Retinal pigment epithelial cell (primary cell): ENCODE measurements around the gene RCAN2.

Experiments
- DNase-seq: peaks from one replicate; pipeline ENCODE4 v3.0.0-alpha.2; 2010; ENCODE audit warnings: low read depth
- H3K4me3 ChIP-seq: 2 replicates; pipeline ENCODE4 v1.5.1; 2011; ENCODE audit warnings: mild to moderate bottlenecking, low read length, control low read depth, moderate library complexity
- CTCF ChIP-seq: conservative IDR thresholded peaks from 2 replicates; pipeline ENCODE4 v1.5.1; 2011; ENCODE audit warnings: low read depth, low read length, control low read depth, inconsistent platforms

Gene RCAN2

GRCh38 chr6:46291880-46292279 is 199.4 kb downstream of the RCAN2 start:
- DNase-seq, result no peak
- no peak overlapping the region for H3K4me3 ChIP-seq
- no peak for TF ChIP-seq CTCF

GRCh38 chr6:46291275-46291633 is 200.0 kb downstream of the RCAN2 start:
- no peak for DNase-seq
- no peak for TF ChIP-seq CTCF
- no peak overlapping the region for H3K4me3 ChIP-seq

- TF ChIP-seq CTCF, result no peak
- DNase-seq, result peak; percentile 11
- H3K4me3 ChIP-seq, result no peak overlapping the region
Measured at GRCh38 chr6:46290421-46291274, 200.6 kb downstream of the RCAN2 start.

- DNase-seq, result no peak
- TF ChIP-seq CTCF, result no peak
- H3K4me3 ChIP-seq, result no peak overlapping the region
Measured at GRCh38 chr6:46289898-46290297, 201.4 kb downstream of the RCAN2 start.

GRCh38 chr6:46288835-46289234 is 202.4 kb downstream of the RCAN2 start:
- DNase-seq, result no peak
- no peak for TF ChIP-seq CTCF
- no peak overlapping the region for H3K4me3 ChIP-seq

- DNase-seq, result no peak
- H3K4me3 ChIP-seq, result no peak overlapping the region
- no peak for TF ChIP-seq CTCF
Measured at GRCh38 chr6:46287681-46288080, 203.6 kb downstream of the RCAN2 start.

GRCh38 chr6:46287043-46287442 is 204.2 kb downstream of the RCAN2 start:
- TF ChIP-seq CTCF, result no peak
- DNase-seq, result no peak
- no peak overlapping the region for H3K4me3 ChIP-seq
